ENCODE data around the gene CTU2.
A peak's percentile ranks its signal among the peaks of the same experiment; 100 is the strongest.

The CTU2 gene

DNA sequence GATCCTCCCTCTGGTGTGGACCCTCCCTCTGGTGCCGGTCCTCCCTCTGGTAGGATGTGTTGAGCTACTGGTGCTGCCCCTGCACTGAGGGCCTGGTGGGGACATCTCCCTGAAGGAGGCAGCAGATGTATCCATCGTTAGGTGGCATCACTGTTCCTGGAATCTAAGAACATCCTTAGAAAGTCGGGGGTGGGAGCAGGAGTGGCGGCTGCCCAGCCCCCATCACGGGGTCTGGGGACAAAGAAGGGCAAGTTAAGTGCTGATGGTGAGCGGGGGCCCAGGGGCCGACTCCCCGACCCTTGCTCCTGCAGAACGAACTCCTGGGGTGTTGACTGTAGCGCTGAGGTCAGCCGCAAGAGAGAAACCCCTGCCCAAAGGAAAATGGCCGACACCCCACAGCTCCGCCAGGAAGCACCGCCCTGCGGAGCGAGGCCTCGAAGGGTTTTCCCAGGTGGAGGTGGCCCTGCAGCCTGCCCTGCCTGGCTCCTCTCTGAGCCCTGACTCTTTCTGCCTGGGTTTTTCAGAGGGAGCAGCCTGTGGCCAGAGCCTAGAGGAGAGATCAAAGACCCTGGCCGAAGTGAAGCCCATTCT is 5.5 kb downstream of the CTU2 start:
- TF ChIP-seq POLR2A (IDR thresholded peaks at IDR 0.05; ENCODE audit: low read depth, low read length) (no peak), POLR2AphosphoS5 (IDR thresholded peaks at IDR 0.05; ENCODE audit: low read depth, low read length) (no peak), TAF1 (IDR thresholded peaks at IDR 0.05; ENCODE audit: borderline replicate concordance, low read depth, low read length) (no peak)
- DNase-seq (ENCODE audit: insufficient read length) (no peak), FAIRE-seq (no peak)

DNA sequence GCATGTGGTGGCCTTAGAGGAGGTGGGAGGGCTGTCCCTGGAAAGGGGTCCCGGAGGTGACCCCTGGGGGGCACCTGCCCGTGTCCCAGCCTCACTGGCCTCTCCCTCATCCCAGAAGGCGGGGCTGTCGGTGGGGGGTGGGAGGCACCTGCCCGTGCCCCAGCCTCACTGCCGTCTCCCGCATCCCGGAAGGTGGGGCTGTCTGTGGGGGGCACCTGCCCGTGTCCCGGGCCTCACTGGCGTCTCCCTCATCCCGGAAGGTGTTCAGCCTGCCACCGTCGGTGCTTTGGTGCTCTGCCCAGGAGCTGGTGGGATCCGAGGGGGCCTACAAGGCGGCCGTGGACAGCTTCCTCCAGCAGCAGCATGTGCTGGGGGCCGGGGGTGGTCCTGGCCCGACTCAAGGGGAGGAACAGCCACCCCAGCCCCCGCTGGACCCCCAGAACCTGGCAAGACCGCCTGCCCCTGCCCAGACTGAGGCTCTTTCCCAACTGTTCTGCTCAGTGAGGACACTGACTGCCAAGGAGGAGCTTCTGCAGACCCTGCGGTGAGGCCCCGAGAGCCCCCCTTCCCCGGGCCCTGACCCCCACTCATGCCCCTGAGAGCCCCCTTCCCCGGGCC is 6.2 kb downstream of the CTU2 start:
- FAIRE-seq (no peak), DNase-seq (ENCODE audit: insufficient read length) (no peak)
- TF ChIP-seq POLR2AphosphoS5 (IDR thresholded peaks at IDR 0.05; ENCODE audit: low read depth, low read length): no peak

DNA sequence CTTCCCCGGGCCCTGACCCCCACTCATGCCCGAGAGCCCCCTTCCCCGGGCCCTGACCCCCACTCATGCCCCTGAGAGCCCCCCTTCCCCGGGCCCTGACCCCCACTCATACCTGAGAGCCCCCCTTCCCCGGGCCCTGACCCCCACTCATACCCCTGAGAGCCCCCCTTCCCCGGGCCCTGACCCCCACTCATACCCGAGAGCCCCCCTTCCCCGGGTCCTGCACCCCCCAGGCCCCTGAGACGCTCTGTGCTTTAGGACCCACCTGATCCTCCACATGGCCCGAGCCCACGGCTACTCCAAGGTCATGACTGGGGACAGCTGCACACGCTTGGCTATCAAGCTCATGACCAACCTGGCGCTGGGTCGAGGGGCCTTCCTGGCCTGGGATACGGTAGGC is 6.8 kb downstream of the CTU2 start:
- DNase-seq (ENCODE audit: insufficient read length) (no peak), FAIRE-seq (no peak)
- no peak for TF ChIP-seq POLR2A (IDR thresholded peaks at IDR 0.05; ENCODE audit: low read depth, low read length)
- TF ChIP-seq TAF1 (IDR thresholded peaks at IDR 0.05; ENCODE audit: borderline replicate concordance, low read depth, low read length): no peak
- no peak for TF ChIP-seq POLR2AphosphoS5 (IDR thresholded peaks at IDR 0.05; ENCODE audit: low read depth, low read length)

DNA sequence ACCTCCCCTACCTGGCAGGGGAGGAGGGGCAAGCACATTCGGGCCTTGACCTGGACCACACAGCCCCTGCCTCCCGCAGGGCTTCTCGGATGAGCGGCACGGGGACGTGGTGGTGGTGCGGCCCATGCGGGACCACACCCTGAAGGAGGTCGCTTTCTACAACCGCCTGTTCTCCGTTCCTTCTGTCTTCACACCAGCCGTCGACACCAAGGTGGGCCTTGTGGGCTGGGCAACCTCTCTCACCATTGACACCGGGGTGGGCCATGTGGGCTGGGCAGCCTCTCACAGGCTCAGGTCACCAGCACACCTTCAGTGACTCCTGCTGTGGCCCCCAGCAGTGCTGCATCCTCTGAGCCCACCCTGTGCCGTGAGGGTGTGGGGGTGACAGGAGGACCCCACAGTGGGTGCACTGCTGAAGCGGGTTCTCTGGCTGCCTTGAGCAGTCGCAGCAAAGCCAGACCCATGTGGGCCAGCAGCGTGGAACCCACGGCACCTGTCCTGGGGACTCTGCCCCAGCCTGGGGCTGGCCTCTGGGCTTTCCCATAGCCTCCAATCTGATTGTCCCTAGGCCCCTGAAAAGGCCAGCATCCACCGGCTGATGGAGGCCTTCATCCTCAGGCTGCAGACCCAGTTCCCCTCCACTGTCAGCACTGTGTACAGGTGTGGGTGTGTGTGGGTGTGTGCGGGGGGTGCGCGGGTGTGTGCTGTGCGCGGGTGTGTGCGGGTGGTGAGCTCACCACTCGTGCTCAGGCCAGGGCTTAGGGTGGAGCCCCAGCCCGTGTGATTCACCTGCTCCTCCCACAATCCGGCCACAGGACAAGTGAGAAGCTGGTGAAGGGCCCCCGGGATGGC is 7.5 kb downstream of the CTU2 start:
- no peak for TF ChIP-seq POLR2A (IDR thresholded peaks at IDR 0.05; ENCODE audit: low read depth, low read length)
- TF ChIP-seq TAF1 (IDR thresholded peaks at IDR 0.05; ENCODE audit: borderline replicate concordance, low read depth, low read length): no peak
- peak; percentile 27; the same call in 1 of the 2 replicates for TF ChIP-seq POLR2AphosphoS5 (IDR thresholded peaks at IDR 0.05; ENCODE audit: low read depth, low read length)
- FAIRE-seq: no peak
- no peak for DNase-seq (ENCODE audit: insufficient read length)

DNA sequence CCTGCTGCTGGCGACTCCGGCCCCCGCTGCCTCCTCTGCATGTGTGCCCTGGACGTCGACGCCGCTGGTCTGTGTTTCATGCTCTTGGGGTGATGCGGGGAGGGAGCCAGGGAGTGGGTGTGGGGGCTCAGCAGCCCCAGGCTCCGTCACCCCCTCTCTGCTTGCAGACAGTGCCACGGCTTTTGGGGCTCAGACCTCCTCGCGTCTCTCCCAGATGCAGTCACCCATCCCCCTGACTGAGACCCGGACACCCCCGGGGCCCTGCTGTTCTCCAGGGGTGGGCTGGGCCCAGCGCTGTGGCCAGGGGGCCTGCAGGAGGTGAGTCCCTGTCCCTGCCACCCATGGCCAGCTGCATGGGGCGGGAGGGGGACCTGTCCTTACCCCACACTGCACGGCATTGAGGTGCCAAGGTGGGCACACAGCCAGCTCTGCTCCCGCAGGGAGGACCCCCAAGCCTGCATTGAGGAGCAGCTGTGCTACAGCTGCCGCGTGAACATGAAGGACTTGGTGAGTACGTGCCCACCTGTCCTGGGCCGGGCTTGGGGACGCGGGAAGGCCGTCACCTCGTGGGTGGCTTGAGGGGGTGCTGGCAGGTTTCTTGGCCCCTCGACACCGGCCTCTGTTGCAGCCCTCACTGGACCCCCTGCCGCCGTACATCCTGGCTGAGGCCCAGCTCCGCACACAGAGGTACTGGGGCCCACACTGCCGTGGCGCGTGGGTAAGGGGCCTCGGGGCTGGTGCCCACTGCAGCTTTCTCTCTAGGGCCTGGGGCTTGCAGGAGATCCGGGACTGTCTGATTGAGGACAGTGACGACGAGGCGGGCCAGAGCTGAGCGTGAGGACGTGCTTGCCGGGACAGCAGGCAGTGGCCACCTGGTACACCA is 8.4 kb downstream of the CTU2 start:
- no peak for DNase-seq (ENCODE audit: insufficient read length)
- FAIRE-seq: no peak
- TF ChIP-seq POLR2AphosphoS5 (IDR thresholded peaks at IDR 0.05; ENCODE audit: low read depth, low read length) (no peak), POLR2A (IDR thresholded peaks at IDR 0.05; ENCODE audit: low read depth, low read length) (no peak), TAF1 (IDR thresholded peaks at IDR 0.05; ENCODE audit: borderline replicate concordance, low read depth, low read length) (no peak)

DNA sequence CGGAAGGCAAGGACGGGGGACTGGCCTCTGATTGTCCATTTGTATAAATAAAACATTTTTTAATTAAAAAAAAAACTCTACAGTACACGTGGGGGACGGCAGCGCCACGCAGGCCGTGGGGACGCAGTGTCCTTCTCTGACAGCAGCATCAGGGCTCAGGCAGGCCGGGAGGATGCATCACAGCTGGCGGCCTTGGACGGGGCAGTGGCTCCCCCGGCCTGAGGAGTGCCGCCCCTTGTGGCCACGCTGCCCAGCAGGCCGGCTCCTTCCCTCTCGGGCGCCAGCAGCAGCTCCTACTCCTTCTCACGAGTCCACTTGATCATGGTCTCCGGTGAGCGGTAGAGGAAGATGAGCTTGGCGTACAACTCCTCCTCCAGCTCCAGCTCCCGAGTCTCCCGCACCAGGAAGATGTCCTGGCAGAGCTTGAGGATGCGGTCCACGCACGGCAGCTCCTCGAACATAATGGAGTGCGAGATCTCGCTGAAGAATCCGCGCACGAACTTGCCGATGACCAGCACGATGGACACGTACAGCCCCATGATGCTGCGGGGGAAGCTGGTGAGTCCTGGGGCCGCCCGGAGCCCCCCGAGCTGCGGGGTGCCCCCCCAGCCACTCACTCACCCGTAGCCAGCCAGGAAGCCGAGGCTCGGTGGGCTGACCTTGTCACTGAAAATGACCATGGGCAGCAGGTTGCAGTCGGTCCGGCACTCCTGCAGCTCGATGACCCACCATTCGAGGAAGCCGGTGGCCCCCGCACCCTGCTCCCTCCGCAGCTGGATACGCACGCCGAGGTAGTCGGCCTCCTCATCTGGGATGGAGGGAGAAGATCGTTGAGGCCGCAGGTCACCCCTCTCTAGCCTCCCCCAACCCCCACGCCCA is 9.2 kb downstream of the CTU2 start:
- TF ChIP-seq POLR2AphosphoS5 (IDR thresholded peaks at IDR 0.05; ENCODE audit: low read depth, low read length): no peak
- TF ChIP-seq POLR2A (IDR thresholded peaks at IDR 0.05; ENCODE audit: low read depth, low read length): no peak
- TF ChIP-seq TAF1 (IDR thresholded peaks at IDR 0.05; ENCODE audit: borderline replicate concordance, low read depth, low read length): no peak
- no peak for DNase-seq (ENCODE audit: insufficient read length)
- no peak for FAIRE-seq

DNA sequence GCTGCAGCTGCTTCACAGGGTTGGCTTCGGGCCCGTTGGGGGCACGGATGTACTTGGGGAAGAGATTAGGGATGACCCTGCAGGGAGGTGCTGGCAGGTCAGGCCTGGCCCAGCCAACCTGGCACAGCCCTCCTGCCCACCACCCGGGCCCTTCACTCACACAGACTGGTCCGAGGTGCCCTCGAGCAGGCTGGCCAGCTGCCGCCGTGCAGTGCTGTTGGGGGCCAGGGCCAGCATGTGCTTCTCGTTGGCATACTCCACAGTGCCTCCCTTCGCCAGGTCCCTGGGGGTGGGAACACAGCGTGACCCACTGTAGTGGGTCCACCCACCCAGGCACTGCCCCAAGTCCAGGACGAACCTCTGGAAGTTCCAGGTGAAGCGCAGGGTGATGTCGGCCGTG is 9.9 kb downstream of the CTU2 start:
- DNase-seq (ENCODE audit: insufficient read length) (no peak), FAIRE-seq (no peak)

DNA sequence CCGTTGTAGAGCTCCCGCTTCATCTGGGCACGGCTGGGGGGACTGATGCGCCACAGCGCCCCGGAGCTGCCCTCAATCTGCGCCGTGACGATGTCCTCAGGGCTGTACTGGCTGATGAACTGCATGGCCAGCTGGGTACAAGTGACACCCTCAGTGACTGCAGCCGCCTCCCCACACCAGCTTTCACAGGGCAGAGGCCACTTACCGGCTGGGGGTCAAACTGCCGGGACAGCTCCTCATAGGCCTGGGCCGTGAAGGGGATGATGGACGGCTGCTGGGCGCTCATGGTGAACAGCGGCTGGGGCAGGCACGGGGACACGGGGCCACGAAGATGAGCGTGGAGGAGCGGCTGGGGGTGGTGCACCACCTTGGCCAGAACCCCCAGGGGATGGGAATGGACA is 10.3 kb downstream of the CTU2 start:
- TF ChIP-seq POLR2AphosphoS5 (IDR thresholded peaks at IDR 0.05; ENCODE audit: low read depth, low read length): no peak
- no peak for TF ChIP-seq POLR2A (IDR thresholded peaks at IDR 0.05; ENCODE audit: low read depth, low read length)
- TF ChIP-seq TAF1 (IDR thresholded peaks at IDR 0.05; ENCODE audit: borderline replicate concordance, low read depth, low read length): no peak
- DNase-seq (ENCODE audit: insufficient read length): no peak
- FAIRE-seq: no peak

More for the DNA sequence above, 9.9 kb downstream of the CTU2 start:
- no peak for TF ChIP-seq TAF1 (IDR thresholded peaks at IDR 0.05; ENCODE audit: borderline replicate concordance, low read depth, low read length)
- TF ChIP-seq POLR2A (IDR thresholded peaks at IDR 0.05; ENCODE audit: low read depth, low read length): no peak
- no peak for TF ChIP-seq POLR2AphosphoS5 (IDR thresholded peaks at IDR 0.05; ENCODE audit: low read depth, low read length)

DNA sequence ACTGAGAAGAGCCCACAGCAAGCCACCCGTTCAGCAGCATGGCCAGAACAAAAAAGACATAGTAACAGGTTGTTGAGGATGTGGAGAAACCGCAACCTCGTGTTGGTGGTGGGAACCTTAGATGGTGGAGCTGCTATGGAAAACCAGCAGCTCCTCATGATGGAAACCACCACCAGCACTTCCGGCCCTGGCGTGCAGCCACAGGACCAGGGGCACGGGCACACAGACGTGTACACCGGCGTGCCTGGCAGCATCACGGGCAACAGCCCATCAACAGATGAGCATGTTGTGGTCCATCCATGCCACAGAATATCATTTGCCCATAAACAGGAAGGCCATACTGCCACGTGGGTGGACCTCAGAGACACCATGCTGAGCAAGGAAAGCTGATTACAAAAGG is 11.9 kb downstream of the CTU2 start:
- FAIRE-seq: no peak
- TF ChIP-seq POLR2A (IDR thresholded peaks at IDR 0.05; ENCODE audit: low read depth, low read length) (no peak), TAF1 (IDR thresholded peaks at IDR 0.05; ENCODE audit: borderline replicate concordance, low read depth, low read length) (no peak), POLR2AphosphoS5 (IDR thresholded peaks at IDR 0.05; ENCODE audit: low read depth, low read length) (no peak)
- DNase-seq (ENCODE audit: insufficient read length): no peak

DNA sequence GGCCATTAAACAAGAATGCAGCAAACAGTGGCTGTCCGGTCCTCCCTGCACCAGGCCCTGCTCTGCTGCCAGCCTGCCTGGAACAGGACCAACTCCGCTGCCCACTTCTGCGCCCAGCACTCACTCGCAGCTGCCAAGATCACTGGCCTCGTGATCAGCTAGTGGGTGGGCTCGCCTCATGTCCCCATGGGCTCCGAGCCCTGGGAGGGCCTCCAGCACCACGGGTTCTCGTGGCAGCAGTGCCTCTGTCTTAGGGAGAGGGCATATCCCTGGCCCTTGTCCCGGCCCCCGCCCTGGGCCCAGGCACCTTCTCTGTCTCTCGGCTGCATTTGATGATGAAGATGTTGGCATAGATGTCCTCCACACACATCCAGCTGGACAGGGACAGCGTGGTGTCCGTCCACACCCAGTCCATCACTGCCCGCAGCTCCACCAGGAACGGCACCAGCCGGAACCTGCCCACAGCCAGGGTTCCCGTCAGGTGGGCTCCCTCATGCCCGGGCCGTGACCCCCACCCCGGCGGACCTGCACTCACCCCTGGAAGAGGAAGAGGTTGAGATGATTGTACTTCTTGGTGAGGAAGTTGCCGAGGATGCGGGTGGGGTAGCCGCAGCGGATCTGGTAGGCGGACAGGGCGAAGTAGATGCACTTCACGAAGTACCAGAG is 13.1 kb downstream of the CTU2 start:
- FAIRE-seq (no peak), DNase-seq (ENCODE audit: insufficient read length) (no peak)
- TF ChIP-seq POLR2AphosphoS5 (IDR thresholded peaks at IDR 0.05; ENCODE audit: low read depth, low read length) (no peak), TAF1 (IDR thresholded peaks at IDR 0.05; ENCODE audit: borderline replicate concordance, low read depth, low read length) (no peak), POLR2A (IDR thresholded peaks at IDR 0.05; ENCODE audit: low read depth, low read length) (no peak)
